ENCODE measurements around the gene SCO2.
A peak's percentile ranks its signal among the peaks of the same experiment; 100 is the strongest.
"Not testable (repeated sequence)": the region's sequence is repeated elsewhere in the genome, so short reads cannot be mapped to it uniquely, and the experiment has no call there.

Gene SCO2

GRCh38 chr22:50548040-50548920, 22.9 kb upstream of the SCO2 start:
- peak; percentile 77 for DNase-seq (ENCODE audit: insufficient read length)
- peak; percentile 64 for FAIRE-seq
- TF ChIP-seq POLR2AphosphoS5 (IDR thresholded peaks at IDR 0.05; ENCODE audit: low read depth, low read length) (no peak), POLR2A (IDR thresholded peaks at IDR 0.05; ENCODE audit: low read depth, low read length) (no peak; the same call in 1 of the 2 replicates), TAF1 (IDR thresholded peaks at IDR 0.05; ENCODE audit: borderline replicate concordance, low read depth, low read length) (no peak)

- no peak for FAIRE-seq
- TF ChIP-seq TAF1 (IDR thresholded peaks at IDR 0.05; ENCODE audit: borderline replicate concordance, low read depth, low read length) = no peak
- no peak for TF ChIP-seq POLR2AphosphoS5 (IDR thresholded peaks at IDR 0.05; ENCODE audit: low read depth, low read length)
- TF ChIP-seq POLR2A (IDR thresholded peaks at IDR 0.05; ENCODE audit: low read depth, low read length) = no peak
- DNase-seq (ENCODE audit: insufficient read length) = no peak
Observed at GRCh38 chr22:50547263-50547985, 22.0 kb upstream of the SCO2 start.

GRCh38 chr22:50546326-50547262, 21.2 kb upstream of the SCO2 start:
- DNase-seq (ENCODE audit: insufficient read length) (no peak), FAIRE-seq (no peak)
- TF ChIP-seq POLR2A (IDR thresholded peaks at IDR 0.05; ENCODE audit: low read depth, low read length) = no peak

- no peak for DNase-seq (ENCODE audit: insufficient read length)
- no peak for FAIRE-seq
- TF ChIP-seq POLR2A (IDR thresholded peaks at IDR 0.05; ENCODE audit: low read depth, low read length) (no peak), POLR2AphosphoS5 (IDR thresholded peaks at IDR 0.05; ENCODE audit: low read depth, low read length) (no peak), TAF1 (IDR thresholded peaks at IDR 0.05; ENCODE audit: borderline replicate concordance, low read depth, low read length) (no peak)
Observed at GRCh38 chr22:50545522-50546325, 20.3 kb upstream of the SCO2 start, which contains the start of gene KLHDC7B. KLHDC7B (plus strand) TSS chr22:50545899; CDS start chr22:50546244, 345 bp downstream.

GRCh38 chr22:50544746-50545253, 19.4 kb upstream of the SCO2 start:
- no peak for TF ChIP-seq TAF1 (IDR thresholded peaks at IDR 0.05; ENCODE audit: borderline replicate concordance, low read depth, low read length)
- TF ChIP-seq POLR2AphosphoS5 (IDR thresholded peaks at IDR 0.05; ENCODE audit: low read depth, low read length) = no peak
- TF ChIP-seq POLR2A (IDR thresholded peaks at IDR 0.05; ENCODE audit: low read depth, low read length) = no peak
- no peak for DNase-seq (ENCODE audit: insufficient read length)
- peak; percentile 27 for FAIRE-seq

GRCh38 chr22:50544078-50544745, 18.8 kb upstream of the SCO2 start:
- TF ChIP-seq POLR2A (IDR thresholded peaks at IDR 0.05; ENCODE audit: low read depth, low read length) (0 out of 2 replicates have a peak, but pooled peaks have one; percentile 14), TAF1 (IDR thresholded peaks at IDR 0.05; ENCODE audit: borderline replicate concordance, low read depth, low read length) (no peak)
- DNase-seq (ENCODE audit: insufficient read length) = peak; percentile 78
- FAIRE-seq = peak; percentile 95

- DNase-seq (ENCODE audit: insufficient read length) = peak; percentile 63
- peak; percentile 96 for FAIRE-seq
- no peak for TF ChIP-seq TAF1 (IDR thresholded peaks at IDR 0.05; ENCODE audit: borderline replicate concordance, low read depth, low read length)
- peak; percentile 80 for TF ChIP-seq POLR2AphosphoS5 (IDR thresholded peaks at IDR 0.05; ENCODE audit: low read depth, low read length)
- TF ChIP-seq POLR2A (IDR thresholded peaks at IDR 0.05; ENCODE audit: low read depth, low read length) = peak; percentile 71; the same call in 1 of the 2 replicates
Observed at GRCh38 chr22:50542416-50542927, 17.1 kb upstream of the SCO2 start.

GRCh38 chr22:50541667-50542026, 16.2 kb upstream of the SCO2 start:
- FAIRE-seq = peak; percentile 88
- DNase-seq (ENCODE audit: insufficient read length) = not testable (repeated sequence)
- TF ChIP-seq TAF1 (IDR thresholded peaks at IDR 0.05; ENCODE audit: borderline replicate concordance, low read depth, low read length) = 0 out of 2 replicates have a peak, but pooled peaks have one; percentile 37

- TF ChIP-seq POLR2A (IDR thresholded peaks at IDR 0.05; ENCODE audit: low read depth, low read length) (no peak), POLR2AphosphoS5 (IDR thresholded peaks at IDR 0.05; ENCODE audit: low read depth, low read length) (no peak)
- DNase-seq (ENCODE audit: insufficient read length) (no peak), FAIRE-seq (no peak)
Observed at GRCh38 chr22:50540381-50540780, 15.0 kb upstream of the SCO2 start.

- FAIRE-seq = peak; percentile 85
- no peak for DNase-seq (ENCODE audit: insufficient read length)
- TF ChIP-seq POLR2A (IDR thresholded peaks at IDR 0.05; ENCODE audit: low read depth, low read length) (no peak), POLR2AphosphoS5 (IDR thresholded peaks at IDR 0.05; ENCODE audit: low read depth, low read length) (no peak), TAF1 (IDR thresholded peaks at IDR 0.05; ENCODE audit: borderline replicate concordance, low read depth, low read length) (no peak)
Observed at GRCh38 chr22:50537765-50538164, 12.4 kb upstream of the SCO2 start.
